Glomerular endothelial cell (primary cell): Measurements from ENCODE around the gene BCKDHA. TPM values are rescaled to one million over a fixed set of nuclear protein-coding genes. Genes with fewer than 3 reads are reported as not detected.

Experiments
- DNase-seq: peaks from one replicate; pipeline ENCODE4 v3.0.0-alpha.2; 2011; ENCODE audit warnings: low read depth, low spot score; ENCODE audit errors: extremely low read depth
- total RNA-seq: library from RNA; depleted of rRNA; stranded (reverse); fragments of >200 nt; gene quantifications from 2 replicates; pipeline ENCODE4 v1.2.3, GENCODE V29; 2015

Gene BCKDHA
- 27.0 and 33.6 TPM in 2 replicates for total RNA-seq

DNA sequence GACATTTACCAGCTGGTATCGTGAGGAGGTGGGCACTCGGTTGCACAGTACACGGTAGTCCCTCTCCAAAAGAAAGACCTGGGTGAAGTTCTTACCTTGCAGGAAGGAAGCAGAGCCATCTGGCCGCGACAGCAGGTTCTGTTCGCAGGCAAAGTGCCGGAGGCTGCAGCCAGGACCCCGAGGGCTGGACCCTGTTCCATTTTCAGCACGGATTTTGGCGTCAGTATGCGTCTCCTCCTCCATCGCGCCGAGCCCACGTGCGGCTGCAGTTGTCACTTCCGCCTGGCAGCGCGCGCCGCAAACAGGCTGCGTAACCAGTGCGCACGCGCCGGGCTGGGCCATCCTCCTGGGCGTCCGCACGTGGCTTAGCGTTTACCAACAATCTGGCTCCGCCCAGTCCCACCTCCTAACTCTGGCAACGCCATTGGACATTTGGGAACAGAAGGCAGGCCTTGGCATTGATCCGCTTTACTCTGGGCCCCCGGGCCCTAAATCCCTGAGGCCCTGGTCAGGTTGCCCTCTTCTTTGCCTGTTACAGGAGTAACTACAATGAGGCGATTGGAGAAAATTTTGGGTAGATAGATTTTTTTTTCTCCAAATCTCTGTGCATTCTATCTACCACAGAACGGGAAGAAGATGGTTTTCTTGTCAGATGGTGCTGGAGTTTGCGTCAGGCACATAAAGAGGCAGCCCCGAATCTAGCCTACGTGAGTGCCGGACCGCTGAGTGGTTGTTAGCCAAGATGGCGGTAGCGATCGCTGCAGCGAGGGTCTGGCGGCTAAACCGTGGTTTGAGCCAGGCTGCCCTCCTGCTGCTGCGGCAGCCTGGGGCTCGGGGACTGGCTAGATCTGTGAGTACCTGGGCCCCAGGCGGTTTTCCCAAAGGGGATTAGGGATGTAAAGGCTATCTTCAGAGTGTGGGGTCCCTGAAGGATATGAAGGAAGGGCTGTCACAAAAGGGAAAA lies at the start of gene BCKDHA, which contains the start of gene EXOSC5:
Gene BCKDHA, plus strand, starts transcription at position 733 of the 964 bp plus-strand sequence. Its CDS starts 10 bp downstream, at position 743.
Gene EXOSC5, minus strand, starts transcription at position 274 of the 964 bp plus-strand sequence. Its CDS starts 31 bp downstream, at position 243.
- DNase-seq = peak; percentile 100

DNA sequence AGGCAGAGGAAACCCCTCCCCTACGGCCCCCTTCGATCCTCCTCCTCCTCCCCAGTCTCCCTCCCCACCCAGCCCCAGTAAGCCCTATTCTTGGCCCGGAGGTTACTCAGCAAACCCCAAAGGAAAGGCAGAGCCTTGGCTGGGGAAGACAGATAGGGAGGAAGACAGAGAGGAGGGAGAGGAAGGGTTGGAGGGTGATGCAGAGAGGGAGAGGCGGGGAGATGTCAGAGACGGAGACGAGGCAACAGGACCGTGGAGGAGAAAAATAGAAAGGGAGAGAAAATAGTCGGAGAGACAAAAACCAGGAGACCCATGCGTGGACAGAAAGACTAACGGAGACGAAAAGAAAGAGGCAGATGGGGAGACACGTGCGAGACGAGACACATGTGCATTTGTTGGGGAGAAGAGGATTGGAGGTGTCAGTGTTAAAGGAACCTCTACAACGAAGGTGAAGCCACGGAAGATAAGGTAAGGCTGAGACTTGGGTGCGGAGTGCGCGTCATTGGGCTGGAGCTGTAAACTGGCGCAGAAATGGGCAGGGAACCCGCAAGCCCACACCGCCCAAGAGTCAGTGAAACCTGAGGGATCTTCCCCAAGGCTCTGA lies 46.8 kb upstream of the BCKDHA start:
- DNase-seq = no peak

DNA sequence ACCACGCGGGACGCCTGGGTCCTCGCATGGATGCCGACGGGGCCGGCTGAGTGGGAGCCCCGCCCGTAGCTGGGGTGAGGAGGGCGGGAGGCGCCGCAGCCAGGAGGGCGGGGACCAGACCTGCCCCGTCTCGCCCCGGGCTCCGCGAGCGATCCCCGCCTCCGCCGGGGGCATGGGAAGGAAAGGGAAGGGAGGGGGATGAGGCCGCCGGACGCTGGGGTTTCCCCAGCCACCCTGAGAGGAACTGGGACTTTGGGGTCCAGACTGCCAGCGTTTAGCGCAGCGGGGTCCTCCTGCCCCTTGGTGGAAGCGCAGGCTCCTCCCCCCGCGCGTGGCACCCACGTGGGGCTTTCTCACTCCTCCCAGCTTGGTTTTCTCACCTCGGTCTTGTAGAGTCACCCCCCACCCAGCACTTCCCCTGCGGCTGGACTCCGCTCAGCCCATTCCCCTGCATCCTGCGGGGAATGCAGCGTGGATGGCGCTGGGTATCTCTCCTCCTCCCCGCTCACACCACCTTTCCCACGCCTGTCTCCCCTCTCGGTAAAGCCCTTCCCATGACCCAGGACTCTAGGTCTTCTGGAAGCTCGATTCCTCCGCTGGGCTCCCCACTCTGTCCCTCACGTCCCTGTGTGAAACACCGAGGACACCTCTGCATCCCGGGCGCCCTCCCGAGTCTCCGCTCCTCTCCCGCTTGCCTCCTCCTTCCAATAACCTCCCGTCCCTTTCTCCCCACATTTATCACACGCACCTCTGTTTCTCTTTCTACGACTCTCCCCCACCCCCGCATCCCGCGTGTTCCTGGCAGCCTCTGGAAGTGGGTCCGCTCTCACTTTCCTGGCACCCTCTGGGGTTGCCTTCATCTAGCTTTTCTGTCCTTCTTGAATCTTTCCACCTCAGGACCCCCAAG lies 46.0 kb upstream of the BCKDHA start:
- no peak for DNase-seq

DNA sequence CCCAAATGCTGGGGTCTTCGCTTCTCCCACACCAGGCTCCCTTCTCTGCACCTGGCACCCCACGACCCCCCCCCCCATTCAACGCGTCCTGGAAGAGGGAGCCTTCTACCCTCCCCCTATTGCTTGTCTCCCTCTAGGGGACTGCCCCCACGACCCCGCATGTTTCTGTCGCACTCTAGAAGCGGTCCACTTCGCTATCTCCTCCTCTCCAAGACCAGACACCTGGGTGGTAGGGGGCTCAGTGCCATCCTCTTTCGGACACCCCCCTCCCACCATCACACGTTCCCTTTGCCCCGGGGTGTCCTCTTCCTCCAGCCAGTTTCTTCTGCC lies 45.4 kb upstream of the BCKDHA start:
- no peak for DNase-seq

DNA sequence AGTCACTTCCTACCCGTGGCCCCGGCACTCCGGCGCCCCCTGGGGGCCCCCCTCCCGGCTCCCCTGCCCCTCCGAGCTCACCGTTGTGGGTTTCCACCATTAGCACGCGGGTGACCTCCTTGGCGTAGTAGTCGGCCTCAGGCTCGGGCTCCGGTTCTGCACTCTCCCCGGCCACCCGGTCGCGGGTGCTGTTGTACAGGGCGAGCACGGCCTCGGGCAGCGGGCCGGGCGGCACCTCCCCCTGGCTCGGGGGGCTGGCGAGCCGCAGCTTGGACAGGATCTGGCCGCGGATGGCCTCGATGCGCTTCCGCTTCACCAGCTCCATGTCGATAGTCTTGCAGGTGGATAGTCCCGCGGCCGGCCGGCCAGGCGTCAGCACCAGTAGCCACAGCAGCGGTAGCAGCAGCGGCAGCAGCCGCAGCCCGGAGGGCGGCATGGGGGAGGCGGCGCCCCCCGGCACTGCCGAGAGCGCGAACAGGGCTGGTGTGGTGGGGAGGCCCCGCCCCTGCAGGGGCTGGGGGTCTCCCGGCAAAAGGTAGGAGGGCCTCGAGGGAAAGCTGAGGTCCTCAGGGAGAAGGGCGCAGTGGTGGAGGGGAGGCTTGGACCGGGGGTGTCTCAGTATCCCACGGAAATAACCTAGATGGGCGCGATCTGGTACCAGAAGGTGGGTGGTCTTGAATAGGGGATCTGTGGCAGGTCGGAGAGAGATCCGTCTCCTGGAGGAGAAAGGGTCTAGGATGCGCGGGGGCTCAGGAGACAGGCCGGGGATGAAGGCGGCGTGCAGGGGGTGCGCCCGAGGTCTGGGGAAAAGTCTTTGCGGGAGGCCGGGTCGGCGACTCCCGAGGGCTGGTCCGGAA lies 44.8 kb upstream of the BCKDHA start:
- DNase-seq = no peak

DNA sequence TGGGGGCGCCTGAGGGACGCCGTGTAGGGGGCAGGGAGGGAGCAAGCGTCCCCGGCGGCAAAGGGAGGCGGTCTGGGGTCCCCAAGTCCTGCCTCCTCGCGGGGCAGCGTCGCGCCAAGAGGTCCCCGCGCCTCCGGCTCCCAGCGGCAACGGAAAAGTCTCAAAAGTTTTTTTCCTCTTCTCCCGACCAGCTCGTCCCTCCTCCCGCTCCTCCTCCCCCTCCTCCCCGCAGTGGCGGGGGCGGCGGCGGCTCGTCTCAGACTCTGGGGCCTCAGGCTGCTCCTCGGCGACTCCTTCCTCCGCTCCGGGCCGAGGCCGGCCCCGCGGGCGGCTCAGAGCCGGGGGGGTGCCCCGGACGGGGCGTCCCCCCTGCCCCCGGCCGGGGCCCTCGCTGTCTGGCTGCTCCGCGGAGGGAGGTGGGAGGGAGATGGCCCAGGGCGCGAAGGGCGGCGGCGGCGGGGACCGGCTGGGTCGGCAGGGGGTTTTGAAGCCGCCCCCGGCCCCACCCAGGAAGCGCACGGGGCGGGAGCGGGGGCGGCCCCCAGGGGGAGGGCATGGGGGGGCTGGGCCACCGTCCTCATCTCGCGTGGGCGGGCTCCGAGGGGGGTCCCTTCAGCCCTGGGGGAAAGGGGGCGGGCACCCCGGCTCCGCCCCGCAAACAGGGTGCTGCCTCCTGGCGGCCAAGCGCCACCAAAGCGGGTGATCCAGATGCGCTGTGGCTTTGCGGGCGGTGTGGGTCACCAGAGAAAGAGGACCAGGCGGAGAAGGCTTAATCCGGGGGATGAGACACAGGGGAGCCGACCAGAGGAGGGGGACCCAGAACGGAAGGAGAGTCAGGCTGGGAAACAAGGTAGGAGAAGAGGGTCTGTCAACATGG lies 43.9 kb upstream of the BCKDHA start, which contains the start of gene TGFB1:
Gene TGFB1, minus strand, starts transcription at position 457 of the 877 bp plus-strand sequence. CDS start 878 bp downstream, outside the sequence.
- DNase-seq = no peak

DNA sequence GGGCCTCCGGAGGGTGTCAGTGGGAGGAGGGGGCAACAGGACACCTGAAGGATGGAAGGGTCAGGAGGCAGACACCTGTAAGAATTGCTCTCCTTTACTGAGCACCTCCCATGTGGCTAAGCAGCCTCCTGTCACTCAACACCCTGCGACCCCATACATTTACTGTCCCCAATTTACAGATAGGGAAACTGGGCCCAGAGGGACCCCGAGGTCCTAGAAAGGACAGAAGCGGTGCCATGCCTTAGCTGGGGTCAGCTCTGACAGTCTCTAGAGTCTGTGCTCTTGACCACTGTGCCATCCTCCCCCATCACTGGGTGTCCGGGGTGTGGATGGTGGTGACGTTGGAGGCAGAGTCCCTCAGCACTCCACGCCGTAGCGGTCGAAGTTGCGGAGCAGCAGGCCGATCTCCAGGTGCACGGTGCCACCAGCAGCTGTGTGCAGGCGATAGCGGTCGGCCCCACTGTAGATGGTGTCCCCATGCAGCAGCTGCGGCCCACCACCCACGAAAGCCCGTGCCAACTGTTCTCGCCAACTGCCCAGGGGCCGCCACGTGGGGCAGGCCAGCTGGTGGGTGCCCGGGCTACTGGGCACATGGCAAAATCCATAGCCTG lies 43.2 kb upstream of the BCKDHA start:
- DNase-seq = no peak

DNA sequence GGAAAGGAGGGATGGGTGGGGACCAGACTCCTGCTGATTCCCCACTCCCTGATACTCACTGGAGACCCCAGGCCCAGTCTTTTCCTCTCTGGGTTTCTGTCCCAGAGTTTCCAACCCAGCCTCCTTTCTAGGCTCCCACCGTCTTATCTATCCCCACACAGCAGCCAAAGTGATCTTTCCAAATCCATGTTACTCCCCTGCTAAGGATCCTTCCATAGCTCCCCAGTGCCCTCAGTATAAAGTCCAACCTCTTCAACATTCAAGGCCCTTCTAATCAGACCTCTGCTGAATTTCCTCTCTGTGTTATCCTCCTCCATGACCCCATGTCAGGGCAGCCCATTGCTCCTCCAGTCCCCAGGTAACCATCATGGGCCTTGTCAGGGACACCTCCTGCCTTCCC lies 42.6 kb upstream of the BCKDHA start:
- DNase-seq = no peak

DNA sequence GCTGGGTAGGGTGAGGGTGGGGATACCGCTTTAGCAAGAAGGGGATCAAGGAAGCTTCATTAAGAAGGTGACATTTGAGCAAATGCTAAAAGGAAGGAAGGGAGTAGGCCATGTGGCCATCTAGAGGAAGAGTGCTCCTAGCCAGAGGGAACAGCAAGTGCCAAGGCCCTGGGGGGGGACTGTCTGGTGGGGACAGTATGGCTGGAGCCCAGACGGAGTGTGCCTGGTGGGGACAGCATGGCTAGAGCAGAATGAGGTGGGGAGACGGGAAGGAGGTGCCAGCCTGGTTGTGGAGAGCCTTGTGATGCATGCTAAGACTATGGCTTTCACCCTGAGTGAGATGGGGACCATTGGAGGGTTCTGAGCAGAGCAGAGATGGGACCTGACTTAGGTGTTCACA lies 41.8 kb upstream of the BCKDHA start:
- DNase-seq = no peak

DNA sequence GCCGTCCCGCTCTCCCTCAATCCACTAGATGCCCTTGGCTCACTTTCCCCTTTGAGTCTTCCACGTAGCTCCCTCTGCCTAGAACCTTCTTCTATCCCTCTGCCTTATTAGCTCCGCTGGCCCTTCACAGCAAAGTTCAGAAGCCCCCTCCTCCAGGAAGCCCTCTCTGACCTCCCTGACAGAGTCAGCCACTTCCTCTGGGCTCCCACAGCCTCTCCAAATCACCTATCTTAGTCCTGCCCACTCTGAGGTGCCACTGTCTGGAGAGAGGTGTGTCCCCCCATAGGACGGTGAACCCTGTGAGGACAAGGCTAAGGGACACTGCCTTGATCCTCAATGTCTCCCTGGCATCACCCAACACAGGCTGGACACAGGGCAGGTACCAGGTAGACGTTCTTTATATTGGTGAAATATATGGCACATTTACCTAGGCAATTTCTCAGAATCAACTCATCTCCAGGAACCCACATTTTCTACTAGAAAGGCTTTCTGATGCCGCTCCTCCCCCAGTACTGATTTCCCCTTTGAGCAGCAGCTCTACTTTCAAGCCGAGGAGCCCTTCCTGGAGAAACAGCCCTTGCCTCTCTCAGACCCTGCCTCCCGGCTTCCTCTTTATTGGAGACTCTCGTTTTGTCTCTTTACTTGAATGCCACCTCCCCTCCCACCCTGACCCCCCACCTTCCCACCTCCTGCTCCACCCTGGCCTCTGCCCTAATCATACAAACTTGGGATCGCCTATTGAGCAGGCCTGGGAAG lies 40.5 kb upstream of the BCKDHA start:
- no peak for DNase-seq

DNA sequence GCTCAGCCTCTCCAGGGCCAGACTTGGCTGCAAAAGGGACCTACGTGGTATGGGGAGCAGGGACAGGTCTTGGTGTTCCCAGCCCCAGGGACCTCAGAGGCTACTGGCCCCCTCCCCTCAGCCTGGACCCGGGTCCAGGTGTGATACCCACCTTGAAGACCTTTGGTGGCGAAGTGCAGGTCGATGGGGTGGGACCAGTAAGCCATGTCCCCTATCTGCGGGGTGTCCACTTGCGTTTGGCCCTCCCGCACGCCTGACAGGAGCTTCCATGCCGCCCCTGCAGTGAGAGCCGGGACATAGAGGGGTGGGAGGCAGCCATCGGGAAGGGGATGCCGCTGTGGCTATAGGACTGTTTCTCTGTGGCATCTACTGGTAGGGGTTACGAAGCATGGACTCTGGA lies 39.9 kb upstream of the BCKDHA start:
- no peak for DNase-seq

DNA sequence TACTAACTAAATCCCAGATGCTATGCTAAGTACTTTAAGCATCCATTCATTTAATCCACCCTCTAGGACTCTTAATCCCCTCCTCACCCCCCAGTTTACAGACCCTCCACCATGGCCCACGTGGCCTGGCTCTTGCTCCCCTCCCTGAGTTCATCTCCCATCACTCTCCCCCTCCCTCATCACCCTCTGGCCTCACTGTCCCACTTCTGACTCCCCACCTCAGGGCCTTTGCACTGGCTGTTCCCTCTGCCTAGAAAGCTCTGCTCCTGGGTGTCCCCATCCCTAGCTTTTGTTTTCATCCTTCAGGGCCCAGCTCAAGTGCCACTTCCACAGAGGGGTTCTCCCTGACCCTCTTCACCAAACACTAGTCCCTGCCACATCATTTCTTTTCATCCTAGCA lies 37.9 kb upstream of the BCKDHA start:
- no peak for DNase-seq

DNA sequence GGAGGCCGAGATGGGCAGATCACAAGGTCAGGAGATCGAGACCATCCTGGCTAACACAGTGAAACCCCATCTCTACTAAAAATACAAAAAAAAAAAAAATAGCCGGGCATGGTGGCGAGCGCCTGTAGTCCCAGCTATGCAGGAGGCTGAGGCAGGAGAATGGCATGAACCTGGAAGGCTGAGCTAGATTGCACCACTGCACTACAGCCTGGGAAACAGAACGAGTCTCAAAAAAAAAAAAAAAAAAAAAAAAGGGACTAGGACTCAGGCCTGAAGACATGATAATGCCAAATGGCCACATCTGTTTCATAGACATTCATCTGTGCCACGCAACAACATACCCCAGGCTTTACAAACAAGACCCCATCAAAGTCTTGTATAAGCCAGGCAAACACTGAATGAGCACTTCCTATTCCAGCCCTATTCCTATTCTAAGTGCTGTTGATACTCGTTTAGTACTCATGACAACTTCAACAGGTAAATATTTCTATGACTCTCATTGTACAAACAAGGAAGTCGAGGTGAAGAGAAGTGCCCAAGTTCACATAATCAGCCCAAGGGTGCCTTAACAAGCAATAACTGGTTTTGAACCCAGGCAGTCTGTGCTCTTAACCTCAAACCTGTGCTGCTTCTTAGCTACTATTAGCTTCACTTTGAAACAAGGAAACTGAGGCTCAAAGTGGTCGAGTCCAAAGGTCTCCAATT lies 35.3 kb upstream of the BCKDHA start:
- no peak for DNase-seq

DNA sequence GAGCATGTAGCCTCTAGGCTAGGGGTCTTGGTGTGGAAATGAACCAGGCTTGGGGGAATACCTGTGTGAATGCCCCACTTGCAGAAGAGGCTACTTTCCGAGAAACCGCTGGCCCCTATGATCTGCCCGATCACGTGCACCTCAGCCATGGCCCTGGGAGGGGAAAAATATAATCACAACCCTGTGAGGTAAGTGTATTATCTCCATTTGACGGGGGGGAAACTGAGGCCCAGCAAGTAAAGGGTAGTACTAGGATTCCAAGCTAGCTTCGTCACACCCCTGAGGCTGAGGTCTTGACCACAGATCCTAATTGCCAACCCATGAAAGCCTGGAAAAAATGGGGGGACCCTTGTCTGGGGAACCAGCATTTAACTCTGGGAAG lies 34.3 kb upstream of the BCKDHA start:
- no peak for DNase-seq

DNA sequence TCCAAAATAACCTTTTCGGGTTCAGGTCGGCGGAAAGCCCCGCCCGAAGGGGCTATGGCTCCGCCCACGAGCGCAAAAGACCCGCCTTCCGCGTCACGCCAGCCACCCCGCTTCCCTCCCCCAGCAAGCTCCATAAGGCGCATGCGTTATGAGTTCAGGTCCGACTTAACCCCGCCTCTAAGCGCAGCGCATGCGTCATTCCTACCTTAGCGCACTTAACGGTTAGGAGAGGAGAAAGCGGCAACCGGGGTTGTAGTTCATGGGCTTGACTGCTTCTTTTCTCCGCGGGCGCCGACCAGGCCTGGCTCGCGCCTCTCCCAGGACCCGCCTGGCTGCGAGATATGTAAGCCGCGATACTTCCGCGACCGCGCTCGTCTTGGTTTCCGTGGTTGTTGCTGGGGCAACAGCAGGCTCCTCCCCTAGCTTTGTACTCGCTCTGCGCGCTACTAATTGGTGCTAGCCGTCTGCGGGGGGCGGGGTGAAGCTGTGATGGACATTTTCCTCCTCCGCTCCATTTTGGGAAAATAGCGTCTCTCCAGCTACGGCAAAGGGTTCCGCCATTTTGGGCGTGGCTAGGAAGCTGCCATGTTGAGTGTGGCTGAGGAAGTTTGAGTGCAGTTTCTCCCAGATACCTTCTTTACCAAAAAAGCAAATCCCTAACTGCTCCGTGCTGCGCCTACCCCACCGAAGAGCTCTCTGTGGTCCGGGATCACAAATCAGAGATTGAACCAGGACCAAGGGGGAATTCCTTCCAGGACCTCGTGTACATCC lies 33.7 kb upstream of the BCKDHA start, which contains the start of gene B9D2:
Gene B9D2, minus strand, starts transcription at position 397 of the 771 bp plus-strand sequence. CDS start 630 bp downstream, outside the sequence.
- DNase-seq = peak; percentile 93
